Retinal pigment epithelial cell (primary cell): Measurements from ENCODE around the gene AGBL1.

ENCODE experiments used
- DNase-seq: peaks from one replicate; pipeline ENCODE4 v3.0.0-alpha.2; 2010; ENCODE audit warnings: low read depth
- H3K4me3 ChIP-seq: 2 replicates; pipeline ENCODE4 v1.5.1; 2011; ENCODE audit warnings: mild to moderate bottlenecking, low read length, control low read depth, moderate library complexity
- TF ChIP-seq, protein P1 (sequence below): conservative IDR thresholded peaks from 2 replicates; pipeline ENCODE4 v1.5.1; 2011; ENCODE audit warnings: low read depth, low read length, control low read depth, inconsistent platforms

AGBL1 gene

DNA sequence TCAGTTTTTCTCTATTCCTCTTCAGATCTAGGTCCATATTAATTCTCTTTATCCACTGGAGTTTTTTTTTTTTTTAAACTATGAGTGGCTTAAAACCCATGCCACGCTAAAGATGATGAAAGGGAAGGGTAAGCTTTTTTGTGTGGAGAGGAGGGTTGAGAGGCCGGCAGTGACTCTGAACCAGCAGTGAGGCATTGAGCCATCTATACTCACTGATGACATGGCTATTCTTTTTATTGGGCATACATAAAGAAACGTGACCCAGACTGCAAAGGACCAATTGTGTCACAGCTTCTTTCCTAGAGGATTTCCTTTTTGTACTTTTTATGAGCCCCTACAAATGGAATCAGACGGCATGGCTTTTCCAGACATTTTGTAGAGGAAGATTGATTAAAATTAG is 662.2 kb downstream of the AGBL1 start:
- TF ChIP-seq, protein P1, sequence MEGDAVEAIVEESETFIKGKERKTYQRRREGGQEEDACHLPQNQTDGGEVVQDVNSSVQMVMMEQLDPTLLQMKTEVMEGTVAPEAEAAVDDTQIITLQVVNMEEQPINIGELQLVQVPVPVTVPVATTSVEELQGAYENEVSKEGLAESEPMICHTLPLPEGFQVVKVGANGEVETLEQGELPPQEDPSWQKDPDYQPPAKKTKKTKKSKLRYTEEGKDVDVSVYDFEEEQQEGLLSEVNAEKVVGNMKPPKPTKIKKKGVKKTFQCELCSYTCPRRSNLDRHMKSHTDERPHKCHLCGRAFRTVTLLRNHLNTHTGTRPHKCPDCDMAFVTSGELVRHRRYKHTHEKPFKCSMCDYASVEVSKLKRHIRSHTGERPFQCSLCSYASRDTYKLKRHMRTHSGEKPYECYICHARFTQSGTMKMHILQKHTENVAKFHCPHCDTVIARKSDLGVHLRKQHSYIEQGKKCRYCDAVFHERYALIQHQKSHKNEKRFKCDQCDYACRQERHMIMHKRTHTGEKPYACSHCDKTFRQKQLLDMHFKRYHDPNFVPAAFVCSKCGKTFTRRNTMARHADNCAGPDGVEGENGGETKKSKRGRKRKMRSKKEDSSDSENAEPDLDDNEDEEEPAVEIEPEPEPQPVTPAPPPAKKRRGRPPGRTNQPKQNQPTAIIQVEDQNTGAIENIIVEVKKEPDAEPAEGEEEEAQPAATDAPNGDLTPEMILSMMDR, result no peak
- no peak for DNase-seq
- H3K4me3 ChIP-seq, result no peak overlapping the region

DNA sequence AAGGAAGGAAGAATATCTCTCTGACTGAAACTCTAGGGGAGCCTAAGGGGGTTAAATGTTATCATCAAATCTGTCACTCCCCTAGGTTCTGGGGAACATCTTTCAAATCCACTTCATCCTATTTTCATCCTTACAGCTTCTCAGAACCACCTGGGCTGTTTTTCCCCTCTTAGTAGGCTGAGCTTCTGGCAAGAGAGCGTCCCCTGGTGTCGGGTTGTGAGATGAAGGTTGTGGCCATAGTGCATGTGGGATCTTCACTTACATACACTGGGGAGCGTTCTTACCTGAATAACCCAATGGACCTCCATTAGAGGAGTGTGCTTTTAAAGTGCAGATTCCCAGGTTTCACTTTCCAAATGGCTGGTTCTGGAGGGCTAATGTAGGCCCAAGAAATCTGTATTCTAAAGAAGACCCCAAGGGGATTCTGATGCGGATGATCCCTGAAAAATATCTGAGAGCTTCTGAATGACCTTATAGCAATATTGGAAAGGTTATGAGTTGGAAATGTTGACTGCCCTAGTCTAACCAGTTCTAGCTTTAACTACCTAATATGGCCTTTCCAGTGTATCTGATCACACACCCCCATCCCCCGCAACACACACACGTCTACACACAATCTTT is 663.7 kb downstream of the AGBL1 start:
- H3K4me3 ChIP-seq, result no peak overlapping the region
- TF ChIP-seq, protein P1, result peak; percentile 65
- no peak for DNase-seq

DNA sequence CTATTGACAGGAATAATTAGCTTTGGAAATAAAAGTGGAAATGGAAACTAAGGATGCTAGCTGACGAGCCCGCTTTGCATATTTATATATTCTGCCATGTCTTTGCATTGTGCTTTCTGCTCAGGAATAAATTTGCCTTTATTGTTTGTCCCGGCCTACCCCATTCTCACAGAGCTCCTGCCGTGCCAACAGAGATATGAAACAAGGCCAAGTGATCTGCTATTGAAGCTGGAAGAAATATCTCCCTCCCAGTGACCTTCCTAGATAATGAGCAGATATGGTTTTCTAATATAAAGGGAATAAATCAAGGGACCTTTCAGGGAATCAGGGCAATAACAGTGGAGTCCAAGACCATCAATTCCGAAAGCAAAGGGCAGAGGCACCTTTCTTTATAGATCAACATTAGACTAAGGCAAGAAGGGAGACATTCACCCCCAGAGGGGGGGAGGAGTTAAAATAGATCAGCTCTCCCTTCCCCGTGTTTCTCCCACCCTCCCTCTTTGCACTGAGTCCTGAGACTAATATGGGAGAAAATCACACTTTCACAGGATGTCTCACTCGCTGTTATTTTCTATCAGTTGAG is 664.6 kb downstream of the AGBL1 start:
- H3K4me3 ChIP-seq, result no peak overlapping the region
- TF ChIP-seq, protein P1, result no peak
- DNase-seq, result no peak

- no peak for DNase-seq
- TF ChIP-seq, protein P1, result no peak
- H3K4me3 ChIP-seq, result no peak overlapping the region
Measured at GRCh38 chr15:86751116-86751515, 671.4 kb downstream of the AGBL1 start.

DNA sequence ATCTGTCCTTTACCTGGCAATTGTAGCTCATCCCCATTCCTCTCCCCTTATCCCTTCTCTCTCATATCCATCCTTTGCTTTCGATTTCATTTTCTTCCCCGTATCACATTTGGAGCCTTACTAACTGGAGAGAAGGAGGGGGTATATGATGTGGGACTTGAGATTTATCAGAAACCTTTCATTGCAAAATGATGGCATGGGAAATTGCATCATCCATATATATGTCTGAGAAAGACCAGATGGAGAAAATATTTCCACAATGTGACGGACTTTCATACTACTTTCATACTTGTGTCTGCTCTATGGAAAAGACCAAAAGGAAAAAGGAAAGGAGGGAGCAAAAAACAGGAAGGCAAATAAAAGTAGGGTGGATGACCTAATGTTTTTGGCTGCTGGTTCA is 675.2 kb downstream of the AGBL1 start:
- DNase-seq, result no peak
- TF ChIP-seq, protein P1, result no peak
- H3K4me3 ChIP-seq, result no peak overlapping the region

- no peak overlapping the region for H3K4me3 ChIP-seq
- TF ChIP-seq, protein P1, result no peak
- no peak for DNase-seq
Measured at GRCh38 chr15:86756688-86757087, 677.0 kb downstream of the AGBL1 start.
